ENCODE measurements around the gene ALDH18A1.

The ALDH18A1 gene

GRCh38 chr10:95574649-95575365 is 81.7 kb downstream of the ALDH18A1 start:
- no peak for DNase-seq

- DNase-seq: no peak
These were observed 82.4 kb downstream of the ALDH18A1 start for GRCh38 chr10:95573964-95574604.

- DNase-seq: no peak
These were observed 83.0 kb downstream of the ALDH18A1 start for GRCh38 chr10:95573527-95573926.

- DNase-seq: no peak
These were observed 84.2 kb downstream of the ALDH18A1 start for GRCh38 chr10:95572131-95572820.

- DNase-seq: no peak
These were observed 85.1 kb downstream of the ALDH18A1 start for GRCh38 chr10:95571390-95571789.

GRCh38 chr10:95569368-95569767 is 87.1 kb downstream of the ALDH18A1 start:
- no peak for DNase-seq

GRCh38 chr10:95567903-95568630 is 88.4 kb downstream of the ALDH18A1 start:
- no peak for DNase-seq

- no peak for DNase-seq
These were observed 90.4 kb downstream of the ALDH18A1 start for GRCh38 chr10:95566136-95566535.

GRCh38 chr10:95565336-95565735 is 91.2 kb downstream of the ALDH18A1 start:
- DNase-seq: no peak

- no peak for DNase-seq
These were observed 92.2 kb downstream of the ALDH18A1 start for GRCh38 chr10:95564291-95564690.

GRCh38 chr10:95562341-95562965 is 94.1 kb downstream of the ALDH18A1 start:
- DNase-seq: no peak

GRCh38 chr10:95561864-95562177 is 94.7 kb downstream of the ALDH18A1 start:
- no peak for DNase-seq

- peak; percentile 94 for DNase-seq
These were observed 95.2 kb downstream of the ALDH18A1 start, which contains the start of gene SORBS1 for GRCh38 chr10:95561177-95561863. Gene SORBS1 (minus strand): TSS chr10:95561371. CDS start chr10:95441135, 120,236 bp downstream.

- no peak for DNase-seq
These were observed 96.0 kb downstream of the ALDH18A1 start for GRCh38 chr10:95560278-95561176.

GRCh38 chr10:95559896-95560277 is 96.6 kb downstream of the ALDH18A1 start:
- no peak for DNase-seq

GRCh38 chr10:95559471-95559870 is 97.0 kb downstream of the ALDH18A1 start:
- DNase-seq: no peak

- DNase-seq: no peak
These were observed 97.8 kb downstream of the ALDH18A1 start for GRCh38 chr10:95558593-95559320.

GRCh38 chr10:95556994-95557767 is 99.3 kb downstream of the ALDH18A1 start:
- DNase-seq: no peak

Data from T1000 (cell line).